Activated CD8-positive, alpha-beta memory T cell treated with anti-CD3 and anti-CD28 coated beads, Interleukin-2, amount 50 U/mL, for 1 hour (primary cell): ENCODE data around the gene FABP7.

Experiments used
- DNase-seq: peaks from one replicate; pipeline ENCODE4 v3.0.0-alpha.2; 2020; ENCODE audit errors: extremely low read depth

Gene FABP7

DNA sequence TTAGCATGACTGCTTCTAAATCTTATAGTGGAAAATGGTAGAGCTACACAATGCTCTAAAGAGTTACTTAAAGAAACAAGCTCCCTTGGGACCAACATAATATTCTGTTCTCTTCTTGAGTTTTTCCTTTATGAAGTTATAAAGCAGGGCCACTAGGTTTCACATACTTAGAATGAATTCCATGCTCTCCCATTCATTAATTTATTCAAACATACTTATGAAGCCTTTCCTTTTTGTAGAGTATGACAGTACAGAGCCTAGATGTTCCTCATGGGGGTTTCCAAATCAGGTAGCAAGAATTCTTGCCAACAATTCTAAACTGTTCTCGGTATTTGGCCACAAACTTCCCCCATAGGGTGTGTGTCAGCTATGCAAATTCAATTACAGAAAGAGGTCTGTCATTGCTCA, 20.6 kb upstream of the FABP7 start:
- DNase-seq, result no peak

DNA sequence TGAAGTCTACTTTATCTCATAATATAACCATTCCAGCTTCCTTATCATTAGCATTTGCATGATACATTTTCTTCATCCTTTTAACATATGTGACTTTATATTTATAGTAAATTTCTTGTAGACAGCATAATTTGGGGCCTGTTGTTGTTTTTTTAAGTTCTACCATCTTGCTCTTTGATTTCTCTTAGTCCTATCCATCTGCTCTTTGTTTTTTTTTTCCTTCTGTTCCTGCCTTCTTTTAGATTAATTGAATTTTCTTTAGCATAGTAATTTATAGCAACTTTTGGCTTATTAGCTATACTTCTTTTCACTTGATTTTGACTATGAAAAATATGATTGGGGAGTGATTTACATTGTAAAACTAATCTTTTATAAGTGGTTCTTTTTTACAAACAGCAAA, 19.2 kb upstream of the FABP7 start:
- DNase-seq, result no peak

DNA sequence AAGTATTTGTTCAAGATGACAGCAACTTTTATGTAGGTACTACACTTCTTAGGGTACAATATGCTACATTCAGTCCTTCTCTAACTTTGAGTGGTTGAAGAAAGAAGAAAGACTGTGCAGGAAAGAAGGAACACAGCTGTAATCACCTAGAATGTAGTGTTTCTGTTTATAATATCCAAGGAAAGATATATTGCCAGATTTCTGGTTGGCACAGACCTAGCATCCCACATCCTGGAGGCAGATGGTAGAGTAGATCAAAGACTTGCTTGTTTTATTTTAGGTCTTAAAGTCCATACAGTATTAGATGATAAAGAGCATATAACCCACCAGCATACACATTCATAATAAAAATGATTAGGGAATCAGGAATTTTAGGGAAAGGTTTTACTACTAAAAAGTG, 13.3 kb upstream of the FABP7 start:
- DNase-seq, result no peak

DNA sequence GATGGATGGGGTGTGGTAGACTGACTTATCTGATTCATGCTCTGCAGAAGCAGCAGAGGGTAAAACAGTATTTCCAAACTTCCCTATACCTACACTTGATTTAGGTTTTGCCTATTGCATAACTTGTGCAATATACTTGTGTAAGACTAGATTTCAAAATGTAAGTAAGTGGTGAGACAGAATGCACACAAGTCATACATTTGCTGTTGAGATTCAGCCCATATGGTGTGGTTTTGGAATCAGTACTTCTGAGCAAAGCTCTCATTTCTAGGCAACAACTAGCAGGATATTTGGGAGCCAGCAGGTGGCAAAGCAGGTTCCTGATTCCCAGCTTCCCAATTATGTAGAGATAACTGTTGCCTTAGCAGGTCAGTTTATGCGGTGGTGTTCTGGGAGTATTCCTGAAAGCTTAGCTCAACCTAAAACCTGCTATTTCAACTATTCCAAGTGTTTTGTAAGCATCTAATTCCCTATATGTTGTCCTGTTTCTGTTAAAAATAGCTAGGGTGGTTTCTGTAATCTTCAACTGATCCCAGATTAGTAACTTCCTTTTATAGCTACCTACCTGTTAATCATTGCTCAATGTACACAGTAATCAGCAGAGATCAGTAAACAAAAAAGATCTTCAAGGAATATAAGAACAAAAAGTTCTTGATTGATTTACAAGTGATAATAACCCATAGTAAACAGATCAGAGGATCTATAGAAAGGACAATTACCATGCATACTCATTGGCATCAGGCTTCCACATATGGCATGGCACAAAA, 8.5 kb upstream of the FABP7 start:
- no peak for DNase-seq

DNA sequence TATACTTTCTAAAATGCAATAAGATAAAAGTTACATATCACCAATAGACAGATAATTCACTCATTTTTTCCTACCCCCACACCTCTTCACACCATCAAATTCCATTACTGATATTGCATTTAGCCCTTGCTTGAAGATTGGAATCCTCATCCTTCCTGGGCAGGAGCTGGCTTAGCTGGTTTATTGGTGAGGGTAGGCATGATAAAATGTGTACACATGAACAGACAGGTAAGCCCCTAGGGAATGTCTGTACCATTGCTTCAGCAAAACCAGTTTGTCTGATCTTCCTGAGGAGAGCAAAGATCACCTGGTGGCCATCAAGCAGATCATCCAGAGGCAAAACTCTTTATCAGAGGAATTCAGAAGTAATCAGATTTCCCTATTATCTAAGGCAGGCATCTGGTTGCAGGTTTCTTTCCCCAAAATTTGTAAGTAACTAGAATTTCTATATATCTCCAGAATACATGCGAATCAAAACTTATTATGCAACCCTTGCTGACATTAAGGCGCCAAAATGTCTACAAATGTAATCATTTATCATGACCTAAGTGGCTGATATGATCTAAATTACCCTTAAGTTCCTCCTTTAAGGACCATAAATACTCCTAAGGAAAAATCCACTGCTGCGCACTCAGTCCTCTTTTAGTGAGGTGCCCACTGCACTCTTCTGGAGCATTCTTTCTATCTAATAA, 6.6 kb upstream of the FABP7 start:
- no peak for DNase-seq

DNA sequence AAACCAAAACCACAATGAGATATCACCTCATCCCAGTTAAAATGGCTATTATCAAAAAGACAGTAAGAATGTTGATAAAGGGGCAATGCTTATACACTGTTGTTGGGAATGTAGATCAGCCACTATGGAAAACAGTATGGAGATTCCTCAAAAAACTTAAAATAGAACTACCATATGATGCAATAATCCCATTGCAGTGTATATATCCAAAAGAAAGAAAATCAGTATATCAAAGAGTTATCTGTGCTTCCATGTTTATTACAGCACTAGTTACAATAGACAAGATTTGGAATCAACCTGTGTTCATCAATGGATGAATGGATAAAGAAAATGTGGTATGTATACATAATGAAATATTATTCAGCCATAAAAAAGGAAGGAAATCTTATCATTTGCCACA, 3.5 kb upstream of the FABP7 start:
- no peak for DNase-seq

DNA sequence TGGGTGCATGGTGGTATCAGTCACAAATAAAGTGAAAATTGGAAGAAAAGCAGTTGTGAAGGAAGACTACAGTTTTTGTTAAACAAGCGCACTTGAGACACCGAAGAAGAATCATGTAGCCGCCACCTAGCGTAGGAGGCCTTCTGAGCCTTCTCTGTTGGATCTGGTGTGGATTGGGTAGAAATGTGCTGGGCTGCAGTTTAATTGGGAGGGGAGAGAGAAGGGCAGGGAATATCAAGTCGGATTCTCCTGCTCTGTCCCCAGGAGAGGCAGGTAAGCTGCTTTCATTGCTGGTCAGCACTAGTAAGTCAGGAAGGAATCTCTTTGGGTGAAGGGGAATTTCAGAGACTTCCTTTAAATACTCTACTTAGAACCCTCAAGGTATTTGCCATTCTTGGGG, 1.2 kb upstream of the FABP7 start:
- no peak for DNase-seq

DNA sequence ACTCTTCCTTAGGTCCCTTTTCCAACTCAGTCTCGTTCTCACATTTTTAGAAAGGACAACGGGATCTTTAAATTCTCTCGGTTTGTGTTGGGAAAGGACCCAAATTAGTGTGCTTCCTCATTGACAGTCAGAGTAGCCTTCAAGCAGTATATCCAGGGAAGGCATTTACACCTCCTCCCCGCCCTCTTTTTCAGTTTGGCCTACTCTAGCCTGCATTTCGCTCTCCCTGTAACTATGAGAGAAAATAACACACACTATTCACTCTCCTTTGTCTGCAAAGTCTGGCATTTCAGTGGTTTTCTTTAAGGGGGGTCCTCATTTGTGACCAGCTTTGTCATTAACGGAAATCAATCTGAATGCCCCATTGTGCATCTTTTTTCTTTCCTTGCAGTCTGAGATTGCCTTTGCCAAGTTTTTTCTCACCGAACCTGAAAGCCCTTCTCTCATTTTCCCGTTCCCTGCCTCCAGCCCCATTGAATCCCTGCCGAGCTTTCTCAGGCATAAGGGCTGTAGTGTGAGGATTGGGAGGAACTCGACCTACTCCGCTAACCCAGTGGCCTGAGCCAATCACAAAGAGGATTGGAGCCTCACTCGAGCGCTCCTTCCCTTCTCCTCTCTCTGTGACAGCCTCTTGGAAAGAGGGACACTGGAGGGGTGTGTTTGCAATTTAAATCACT, 393 bp upstream of the FABP7 start:
- DNase-seq, result no peak

DNA sequence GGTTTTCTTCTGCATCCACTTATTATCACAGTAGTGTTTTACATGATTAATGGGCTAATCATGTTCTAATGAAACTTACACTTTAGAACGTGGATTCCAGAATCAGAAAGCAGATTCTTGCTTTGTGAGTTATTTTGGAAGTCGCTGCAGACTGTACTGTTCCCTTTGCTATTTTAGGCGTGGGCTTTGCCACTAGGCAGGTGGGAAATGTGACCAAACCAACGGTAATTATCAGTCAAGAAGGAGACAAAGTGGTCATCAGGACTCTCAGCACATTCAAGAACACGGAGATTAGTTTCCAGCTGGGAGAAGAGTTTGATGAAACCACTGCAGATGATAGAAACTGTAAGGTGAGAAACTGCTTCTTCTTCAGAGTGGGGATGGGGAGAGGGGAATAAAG, 598 bp downstream of the FABP7 start:
- no peak for DNase-seq

DNA sequence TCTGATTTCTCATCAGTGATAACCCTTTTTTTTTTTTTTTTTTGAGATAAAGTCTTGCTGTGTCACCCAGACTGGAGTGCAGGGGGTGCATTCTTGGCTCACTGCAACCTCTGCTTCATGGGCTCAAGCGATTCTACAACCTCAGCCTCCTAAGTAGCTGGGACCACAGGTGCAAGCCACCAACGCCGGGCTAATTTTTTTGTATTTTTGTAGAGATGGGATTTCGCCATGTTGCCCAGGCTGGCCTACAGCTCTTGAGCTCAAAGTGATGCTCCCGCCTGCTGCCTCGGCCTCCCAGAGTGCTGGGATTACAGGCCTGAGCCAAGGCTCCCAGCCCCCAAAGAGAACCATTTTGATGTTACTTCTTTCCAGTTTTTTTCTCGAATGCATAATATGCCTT, 2.2 kb downstream of the FABP7 start:
- DNase-seq, result no peak

DNA sequence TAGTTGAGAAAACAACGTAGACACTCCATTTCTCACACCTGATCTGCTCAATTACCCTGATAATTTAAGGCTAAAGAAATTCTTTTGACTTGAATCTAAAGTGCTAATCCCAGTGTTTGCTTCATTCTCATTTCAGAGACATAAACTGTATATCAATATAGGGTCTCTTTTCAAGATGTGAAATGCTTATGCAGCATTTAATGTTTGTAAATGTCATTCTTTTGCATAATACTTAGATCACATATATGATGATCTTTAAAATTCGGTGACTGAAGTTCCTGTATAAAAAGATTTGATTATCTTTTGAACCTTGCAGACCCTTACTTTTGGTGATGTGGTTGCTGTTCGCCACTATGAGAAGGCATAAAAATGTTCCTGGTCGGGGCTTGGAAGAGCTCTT, 3.9 kb downstream of the FABP7 start:
- DNase-seq, result no peak

DNA sequence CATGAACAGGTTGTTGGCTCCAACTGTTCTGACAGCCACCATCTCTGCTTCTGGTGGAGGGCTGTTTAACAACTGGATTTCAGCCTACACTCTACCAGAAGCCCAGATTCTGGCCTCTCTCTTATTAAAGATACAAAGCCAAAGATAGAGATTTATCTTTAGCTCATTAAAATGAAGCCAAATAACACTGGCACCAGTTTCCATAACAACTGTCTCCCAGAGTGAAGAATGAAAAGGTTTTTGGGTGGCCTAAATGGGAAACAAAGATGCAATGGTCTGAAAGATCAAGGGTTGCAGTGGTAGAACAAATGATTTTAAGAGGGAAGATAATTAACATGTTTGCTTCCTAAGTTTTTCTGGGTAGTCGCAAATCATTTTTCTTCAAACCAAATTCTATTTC, 6.4 kb downstream of the FABP7 start:
- DNase-seq, result no peak

DNA sequence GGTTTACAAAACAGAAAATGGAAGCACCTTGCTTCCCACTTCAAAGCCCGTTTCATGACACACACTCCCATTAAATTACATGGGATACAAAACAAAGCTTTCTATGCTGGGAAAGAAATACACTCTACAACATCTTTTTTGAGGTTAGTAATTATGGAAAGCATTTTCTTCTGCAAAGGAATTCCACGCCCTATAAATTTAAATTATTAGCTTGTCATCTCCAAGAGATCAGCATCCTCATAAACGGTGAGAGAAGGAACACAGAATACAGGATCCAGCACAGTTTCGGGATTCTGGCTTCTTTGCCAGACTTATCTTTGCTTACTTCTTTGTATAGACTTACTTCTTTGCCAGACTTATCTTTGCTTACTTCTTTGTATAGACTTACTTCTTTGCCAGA, 8.2 kb downstream of the FABP7 start:
- DNase-seq, result no peak

DNA sequence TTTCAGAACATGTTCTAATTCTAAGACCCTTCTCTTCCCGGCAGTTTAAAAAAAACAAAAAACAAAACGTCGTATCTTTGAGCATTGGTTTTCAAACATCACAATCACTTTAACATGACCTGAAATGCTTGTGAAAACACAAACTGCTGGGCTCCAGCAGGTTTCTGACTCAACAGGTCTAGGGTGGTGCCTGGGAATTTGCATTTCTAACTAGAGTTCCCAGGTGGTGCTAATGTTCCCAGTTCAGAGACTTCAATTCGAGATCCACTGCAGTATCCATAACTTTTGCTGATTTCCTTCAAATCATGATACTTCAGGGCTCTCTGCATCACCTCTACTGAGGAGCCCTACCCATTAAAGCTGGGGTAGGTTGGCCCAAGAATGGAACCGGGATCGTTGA, 8.7 kb downstream of the FABP7 start:
- no peak for DNase-seq

DNA sequence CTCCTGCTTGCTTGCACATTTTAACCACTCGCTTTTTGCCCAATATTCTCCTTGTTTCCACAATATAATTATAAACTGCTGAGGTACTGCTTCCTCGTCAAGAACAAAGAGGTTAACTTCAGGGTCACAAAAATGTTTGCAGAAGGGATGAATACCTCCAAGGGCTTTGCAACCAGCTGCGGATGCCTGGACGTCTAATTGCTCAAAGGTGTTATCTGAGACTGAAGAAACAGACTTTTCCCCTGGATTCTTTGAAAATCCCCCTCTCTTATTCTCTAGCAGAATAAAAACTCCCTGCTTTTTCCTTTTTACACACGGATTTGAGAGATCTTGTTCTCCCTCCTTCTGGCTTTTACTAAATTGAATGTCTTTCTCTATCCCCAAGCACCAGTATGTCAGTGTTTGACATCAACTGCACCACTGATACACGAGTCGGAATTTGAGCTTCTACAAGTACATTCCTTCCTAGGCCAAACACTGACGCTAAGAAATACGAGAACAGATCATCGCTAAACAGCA, 9.2 kb downstream of the FABP7 start:
- no peak for DNase-seq

DNA sequence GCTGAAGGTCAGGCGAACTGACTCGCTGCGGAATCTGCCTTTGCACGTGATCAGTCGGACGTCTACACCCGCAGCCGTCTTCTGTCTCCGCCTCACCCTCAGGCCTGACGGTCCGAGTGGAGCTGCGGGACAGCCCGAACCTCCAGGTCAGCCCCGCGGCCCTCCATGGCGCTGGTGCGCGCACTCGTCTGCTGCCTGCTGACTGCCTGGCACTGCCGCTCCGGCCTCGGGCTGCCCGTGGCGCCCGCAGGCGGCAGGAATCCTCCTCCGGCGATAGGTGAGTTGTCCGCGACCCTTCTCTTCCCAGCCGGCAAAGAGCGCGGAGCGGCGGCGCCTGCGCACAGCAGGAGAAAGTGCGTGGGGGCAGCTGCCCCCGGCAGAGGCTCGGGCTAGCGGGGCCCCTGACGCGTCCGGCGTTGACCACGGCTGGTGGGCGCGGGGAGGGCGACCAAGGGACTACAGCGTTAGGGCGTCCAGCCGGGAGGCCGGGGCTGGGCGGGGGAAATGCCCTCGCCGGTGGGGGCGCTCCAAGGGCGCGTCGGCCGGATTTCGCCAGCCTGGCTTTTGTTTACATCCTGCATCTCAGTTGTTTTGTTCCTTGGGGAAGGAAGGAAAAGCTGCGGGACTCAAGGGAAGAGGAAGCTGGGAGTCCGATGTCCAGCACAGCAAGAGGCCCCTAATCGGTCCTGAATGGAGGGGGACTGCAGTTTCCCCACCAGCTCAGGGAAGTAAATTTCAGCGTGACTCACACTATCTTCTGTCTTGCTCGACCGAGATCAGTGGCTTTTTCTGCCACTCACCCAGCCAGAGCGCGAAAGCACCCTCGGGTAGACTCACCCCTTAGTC, 9.9 kb downstream of the FABP7 start, which contains the start of gene SMPDL3A:
SMPDL3A (plus strand) TSS at position 77 of the 846 bp plus-strand sequence; CDS start at position 166, 89 bp downstream.
- no peak for DNase-seq

DNA sequence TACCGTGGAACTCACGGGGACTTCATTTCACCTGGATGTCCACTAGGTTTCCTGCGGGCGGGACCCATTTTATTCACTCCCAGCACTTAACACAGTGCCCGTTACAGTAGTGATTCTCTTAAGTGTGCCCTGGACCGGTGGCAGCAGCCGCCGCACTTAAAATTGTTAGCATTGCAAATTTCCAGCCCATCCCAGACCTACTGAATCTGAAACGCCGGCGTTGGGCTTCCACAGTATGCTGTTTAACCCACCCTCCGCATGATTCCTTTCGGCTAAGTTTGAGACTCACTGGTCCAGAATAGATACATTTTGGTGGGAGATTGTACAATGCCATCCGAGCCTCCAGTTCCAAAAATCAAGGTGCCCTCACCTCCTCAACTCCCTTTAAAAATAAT, 10.5 kb downstream of the FABP7 start:
- DNase-seq, result no peak

DNA sequence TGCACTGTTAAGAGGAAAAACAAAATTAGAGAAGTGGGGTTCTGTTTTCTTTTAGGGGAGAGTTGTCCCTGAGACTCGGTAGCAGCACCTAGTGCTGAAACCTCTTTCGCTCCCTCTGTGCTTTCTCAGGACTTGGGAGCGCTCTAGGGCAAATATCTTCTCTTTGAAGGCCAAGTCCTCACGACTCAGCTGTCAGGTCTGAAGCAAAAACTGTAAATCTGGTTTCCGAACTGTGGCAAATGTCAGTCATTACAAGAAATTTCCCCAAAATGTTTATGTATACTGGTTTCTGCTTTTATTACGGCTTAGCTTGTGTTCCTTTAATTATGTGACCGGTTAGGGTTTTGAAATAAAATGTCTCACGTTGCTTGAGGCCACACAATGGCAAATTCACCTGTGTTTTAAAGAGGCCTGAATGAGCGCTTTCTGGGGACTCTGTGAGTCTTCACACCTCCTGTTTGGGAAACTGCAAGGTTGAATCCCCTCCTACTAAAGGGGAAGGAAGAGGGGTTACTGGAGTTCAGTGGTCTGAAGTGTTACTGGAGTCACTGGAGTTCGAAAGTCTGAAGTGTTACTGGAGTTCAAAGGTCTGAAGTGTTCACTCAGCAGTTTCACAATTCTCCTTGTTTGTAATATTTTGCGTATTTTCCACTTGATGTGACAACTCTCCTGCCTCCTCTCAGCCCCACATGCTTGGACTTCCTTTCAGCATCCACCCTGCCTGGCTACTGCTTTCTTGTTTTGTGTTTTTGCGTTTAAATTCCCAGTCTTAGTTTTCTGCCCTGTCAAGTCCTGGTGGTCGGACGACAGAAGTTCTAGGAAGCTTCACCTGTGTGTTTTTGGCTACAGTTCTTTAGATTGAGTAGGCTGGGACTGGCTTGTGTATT, 11.2 kb downstream of the FABP7 start:
- no peak for DNase-seq

DNA sequence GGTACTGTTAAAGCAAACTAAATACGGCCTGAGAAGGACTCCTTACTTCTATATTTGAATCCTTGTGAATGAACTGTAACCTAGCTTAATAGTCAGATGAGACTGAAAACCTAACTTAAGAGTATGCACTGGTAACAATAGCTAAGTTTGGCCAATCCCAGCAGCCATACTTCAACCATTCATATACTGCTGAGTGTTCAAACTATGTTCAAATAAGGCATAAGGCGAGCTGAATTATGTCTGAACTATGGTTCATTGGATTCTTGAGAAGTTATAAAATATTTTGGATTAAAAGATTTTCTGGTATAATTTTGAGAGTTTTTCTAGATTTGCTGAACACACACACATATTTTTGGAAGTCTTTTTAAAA, 11.8 kb downstream of the FABP7 start:
- DNase-seq, result no peak

DNA sequence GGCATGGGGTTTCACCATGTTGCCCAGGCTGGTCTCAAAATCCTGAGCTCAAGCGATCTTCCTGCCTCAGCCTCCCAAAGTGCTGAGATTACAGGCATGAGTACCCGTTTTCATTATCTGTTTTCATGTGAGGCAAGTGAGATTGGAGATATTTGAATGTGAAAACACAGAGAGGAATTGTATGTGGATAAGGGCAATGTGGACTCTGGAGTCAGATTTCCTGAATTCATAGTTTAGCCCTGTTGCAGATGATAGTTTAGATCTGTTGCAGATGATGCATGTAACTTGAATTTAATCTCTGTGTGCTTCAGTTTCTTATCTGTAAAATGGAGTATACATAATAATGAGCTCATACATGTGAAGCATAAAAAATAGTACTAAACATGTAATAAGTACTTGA, 13.2 kb downstream of the FABP7 start:
- DNase-seq, result no peak

DNA sequence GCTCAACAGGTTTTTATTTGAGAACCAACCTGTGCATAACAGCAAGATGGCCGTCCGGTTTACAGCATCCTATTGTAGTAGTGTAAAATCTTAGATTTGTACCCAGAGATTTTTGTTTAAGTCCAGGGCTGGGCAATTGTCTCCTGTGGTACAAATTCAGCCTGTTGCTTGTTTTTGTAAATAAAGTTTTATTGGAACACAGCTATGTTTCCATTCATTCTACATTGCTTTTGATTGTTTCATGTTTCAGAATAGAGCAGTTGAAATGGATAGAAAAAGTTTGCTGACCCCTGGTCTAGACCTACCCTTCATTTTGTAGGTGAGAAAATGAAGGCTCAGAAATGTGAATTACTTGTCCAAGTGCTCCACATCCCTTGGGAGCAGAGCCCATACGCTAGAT, 18.0 kb downstream of the FABP7 start:
- no peak for DNase-seq
